Kidney epithelial cell (primary cell): ENCODE results near the gene PTPN14. TPM values are rescaled to one million over a fixed set of nuclear protein-coding genes. Genes with fewer than 3 reads are reported as not detected.

Experiments
- DNase-seq: peaks from one replicate; pipeline ENCODE4 v3.0.0-alpha.2; 2010; ENCODE audit warnings: low read depth
- H3K27me3 ChIP-seq: 2 replicates; pipeline ENCODE4 v1.6.0; 2011; ENCODE audit warnings: low read length; ENCODE audit not compliant: control insufficient read depth, insufficient read depth
- H3K36me3 ChIP-seq: 2 replicates; pipeline ENCODE4 v1.5.1; 2011; ENCODE audit warnings: low read length; ENCODE audit not compliant: control insufficient read depth, insufficient read depth
- H3K4me3 ChIP-seq: 2 replicates; pipeline ENCODE4 v1.5.1; 2011; ENCODE audit warnings: low read depth, mild to moderate bottlenecking, control low read depth, low read length
- total RNA-seq: library from RNA; depleted of rRNA; stranded (reverse); fragments of >200 nt; gene quantifications from 2 replicates; pipeline ENCODE4 v1.2.3, GENCODE V29; 2015
- TF ChIP-seq, protein P1 (sequence below): IDR thresholded peaks from 2 replicates; pipeline ENCODE4 v1.5.1; 2011; ENCODE audit warnings: mild to moderate bottlenecking, moderate library complexity, low read length, control low read depth, inconsistent platforms; ENCODE audit not compliant: insufficient read depth, poor library complexity, severe bottlenecking

PTPN14 gene
- total RNA-seq, 1 donor from 2014 or later = 30.7 TPM

DNA sequence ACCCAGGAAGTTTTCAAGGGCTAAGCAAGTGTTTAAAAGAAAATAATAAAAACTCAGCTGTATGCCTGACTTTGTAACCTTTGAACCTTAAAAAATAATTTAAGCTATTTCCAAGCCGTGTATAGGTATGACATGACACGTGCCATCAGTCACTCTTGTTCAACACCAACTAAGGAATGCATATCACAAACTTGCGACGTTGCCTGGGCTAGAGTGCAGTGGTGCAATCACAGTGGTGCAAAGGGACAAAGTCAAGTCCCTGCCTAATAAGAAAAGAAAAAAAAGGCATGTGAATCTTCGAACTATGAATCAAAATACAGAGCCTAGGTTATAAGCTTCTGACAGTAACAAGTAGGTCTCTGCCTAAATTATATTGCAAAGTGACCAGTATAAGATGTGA is 191.3 kb downstream of the PTPN14 start:
- DNase-seq = no peak
- Histone ChIP-seq H3K36me3 (peaks cover 6% of the 10 kb centered on the region), H3K27me3 (no peaks in the 10 kb centered on the region), H3K4me3 (no peak overlapping the region)
- TF ChIP-seq, protein P1, sequence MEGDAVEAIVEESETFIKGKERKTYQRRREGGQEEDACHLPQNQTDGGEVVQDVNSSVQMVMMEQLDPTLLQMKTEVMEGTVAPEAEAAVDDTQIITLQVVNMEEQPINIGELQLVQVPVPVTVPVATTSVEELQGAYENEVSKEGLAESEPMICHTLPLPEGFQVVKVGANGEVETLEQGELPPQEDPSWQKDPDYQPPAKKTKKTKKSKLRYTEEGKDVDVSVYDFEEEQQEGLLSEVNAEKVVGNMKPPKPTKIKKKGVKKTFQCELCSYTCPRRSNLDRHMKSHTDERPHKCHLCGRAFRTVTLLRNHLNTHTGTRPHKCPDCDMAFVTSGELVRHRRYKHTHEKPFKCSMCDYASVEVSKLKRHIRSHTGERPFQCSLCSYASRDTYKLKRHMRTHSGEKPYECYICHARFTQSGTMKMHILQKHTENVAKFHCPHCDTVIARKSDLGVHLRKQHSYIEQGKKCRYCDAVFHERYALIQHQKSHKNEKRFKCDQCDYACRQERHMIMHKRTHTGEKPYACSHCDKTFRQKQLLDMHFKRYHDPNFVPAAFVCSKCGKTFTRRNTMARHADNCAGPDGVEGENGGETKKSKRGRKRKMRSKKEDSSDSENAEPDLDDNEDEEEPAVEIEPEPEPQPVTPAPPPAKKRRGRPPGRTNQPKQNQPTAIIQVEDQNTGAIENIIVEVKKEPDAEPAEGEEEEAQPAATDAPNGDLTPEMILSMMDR = no peak

DNA sequence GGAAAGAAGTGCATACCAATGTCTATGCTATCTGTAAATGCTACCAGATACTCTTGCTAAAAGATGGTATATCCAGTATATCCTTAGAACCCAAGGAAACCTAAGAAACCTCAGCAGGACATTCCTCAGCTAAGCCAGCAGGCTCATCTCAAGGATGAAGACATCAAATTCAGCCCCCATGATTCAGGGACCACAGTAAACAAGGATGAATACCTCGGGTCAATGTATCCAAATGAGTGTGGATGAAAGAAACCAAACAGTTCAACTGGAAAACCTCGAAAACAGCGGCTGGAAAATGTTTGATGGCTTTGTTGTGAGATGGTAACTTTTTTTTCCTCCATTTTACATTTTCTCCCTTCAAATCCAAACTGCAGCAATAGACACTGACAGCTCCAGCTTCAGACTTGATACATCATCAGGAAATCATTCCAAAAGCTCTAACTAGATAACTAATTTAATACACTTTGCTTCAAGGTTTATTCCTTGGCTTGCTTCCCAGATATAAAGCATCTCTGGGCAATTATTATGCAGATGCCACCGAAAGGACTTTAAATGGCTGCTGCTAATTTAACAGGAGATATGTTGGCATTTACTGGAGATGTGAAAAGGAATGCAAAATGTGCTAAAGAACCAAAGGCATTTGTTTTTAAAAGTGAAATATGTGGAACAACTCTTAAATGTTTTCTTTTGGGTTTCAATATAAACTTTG is 196.8 kb downstream of the PTPN14 start:
- no peaks in the 10 kb centered on the region for H3K27me3 ChIP-seq
- peaks cover 4% of the 10 kb centered on the region for H3K36me3 ChIP-seq
- DNase-seq = no peak
- no peak overlapping the region for H3K4me3 ChIP-seq
- TF ChIP-seq, protein P1 = no peak

DNA sequence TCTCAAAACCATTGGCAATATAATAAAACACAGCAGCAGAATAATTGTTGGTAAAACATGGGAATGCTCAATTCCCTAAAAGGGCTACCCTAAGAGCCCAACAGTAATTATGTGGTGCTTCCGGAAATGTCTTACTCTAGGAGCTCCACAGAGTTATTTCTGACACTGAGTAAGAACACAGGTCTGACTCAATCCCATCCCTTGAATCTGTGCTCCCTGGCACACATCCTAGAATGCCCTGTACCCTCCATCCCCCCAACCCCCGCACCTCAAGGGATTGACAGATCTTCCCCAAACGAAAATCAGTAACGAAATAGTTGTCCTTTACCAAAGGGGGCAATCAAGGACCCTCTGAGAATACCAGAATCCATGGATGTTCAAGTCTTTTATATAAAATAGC is 198.6 kb downstream of the PTPN14 start:
- Histone ChIP-seq H3K4me3 (no peak overlapping the region), H3K27me3 (no peaks in the 10 kb centered on the region), H3K36me3 (peaks cover 7% of the 10 kb centered on the region)
- DNase-seq = no peak
- TF ChIP-seq, protein P1 = no peak

DNA sequence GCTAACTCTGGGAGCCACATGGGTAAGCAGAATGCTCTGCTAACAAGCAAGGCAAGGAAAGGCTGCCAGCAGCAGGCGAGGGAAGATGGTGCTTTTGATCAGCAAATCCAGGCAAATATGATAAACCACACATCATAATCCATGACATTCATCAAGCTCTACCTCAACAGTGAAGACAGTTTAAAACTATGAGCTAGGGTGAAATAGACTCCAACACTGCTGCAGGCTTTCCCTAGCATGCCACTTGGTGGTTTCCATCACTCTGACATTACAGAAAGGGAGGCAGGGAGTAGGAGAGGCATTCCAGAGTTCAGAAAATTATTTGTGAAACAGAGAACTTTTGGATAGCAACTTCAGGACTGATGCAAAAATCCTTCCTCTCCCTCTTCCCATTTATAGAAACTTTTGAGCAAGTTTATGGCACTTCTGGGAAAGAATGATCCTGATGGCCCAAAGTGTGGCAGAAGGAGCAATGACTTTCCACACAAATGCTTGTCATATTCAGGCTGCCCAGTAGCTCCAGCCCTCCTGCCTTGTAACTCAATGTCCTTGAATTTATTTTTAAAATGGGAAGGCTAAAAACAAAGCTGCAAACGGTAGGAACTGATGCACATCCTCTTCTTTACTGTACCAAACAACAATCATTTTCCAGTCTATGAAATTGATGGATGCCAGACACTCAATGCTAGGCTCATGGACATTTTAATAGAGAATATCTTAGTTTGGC is 199.7 kb downstream of the PTPN14 start:
- DNase-seq = no peak
- Histone ChIP-seq H3K36me3 (peaks cover 7% of the 10 kb centered on the region), H3K4me3 (no peak overlapping the region), H3K27me3 (no peaks in the 10 kb centered on the region)
- TF ChIP-seq, protein P1 = no peak

DNA sequence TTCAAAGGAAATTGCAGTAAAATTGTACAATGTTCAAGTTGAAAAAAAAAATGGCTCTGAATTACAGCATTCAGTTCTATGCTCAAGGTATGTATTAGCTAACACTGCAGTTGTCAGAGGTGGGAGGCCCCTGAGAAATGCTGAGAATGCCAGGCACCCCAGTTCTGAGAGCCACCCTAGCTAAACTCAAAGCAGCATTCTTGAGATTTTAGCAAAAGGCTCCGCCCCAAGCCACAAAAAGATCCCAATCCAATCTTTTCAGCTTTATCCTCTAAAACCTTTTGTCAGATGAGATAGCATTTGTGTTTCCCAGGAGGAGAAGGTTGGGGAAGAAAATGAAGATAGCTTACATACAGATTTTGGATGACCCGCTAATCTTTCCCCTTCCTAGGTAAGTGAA is 201.6 kb downstream of the PTPN14 start:
- TF ChIP-seq, protein P1 = no peak
- H3K27me3 ChIP-seq = no peaks in the 10 kb centered on the region
- no peak for DNase-seq
- H3K36me3 ChIP-seq = peaks cover 5% of the 10 kb centered on the region
- H3K4me3 ChIP-seq = no peak overlapping the region
